ENCODE data around the gene NSMCE1. TPM values are rescaled to one million over a fixed set of nuclear protein-coding genes. Genes with fewer than 3 reads are reported as not detected.

The NSMCE1 gene, protein sequence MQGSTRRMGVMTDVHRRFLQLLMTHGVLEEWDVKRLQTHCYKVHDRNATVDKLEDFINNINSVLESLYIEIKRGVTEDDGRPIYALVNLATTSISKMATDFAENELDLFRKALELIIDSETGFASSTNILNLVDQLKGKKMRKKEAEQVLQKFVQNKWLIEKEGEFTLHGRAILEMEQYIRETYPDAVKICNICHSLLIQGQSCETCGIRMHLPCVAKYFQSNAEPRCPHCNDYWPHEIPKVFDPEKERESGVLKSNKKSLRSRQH
- polyA plus RNA-seq, result 78.1 TPM

DNA sequence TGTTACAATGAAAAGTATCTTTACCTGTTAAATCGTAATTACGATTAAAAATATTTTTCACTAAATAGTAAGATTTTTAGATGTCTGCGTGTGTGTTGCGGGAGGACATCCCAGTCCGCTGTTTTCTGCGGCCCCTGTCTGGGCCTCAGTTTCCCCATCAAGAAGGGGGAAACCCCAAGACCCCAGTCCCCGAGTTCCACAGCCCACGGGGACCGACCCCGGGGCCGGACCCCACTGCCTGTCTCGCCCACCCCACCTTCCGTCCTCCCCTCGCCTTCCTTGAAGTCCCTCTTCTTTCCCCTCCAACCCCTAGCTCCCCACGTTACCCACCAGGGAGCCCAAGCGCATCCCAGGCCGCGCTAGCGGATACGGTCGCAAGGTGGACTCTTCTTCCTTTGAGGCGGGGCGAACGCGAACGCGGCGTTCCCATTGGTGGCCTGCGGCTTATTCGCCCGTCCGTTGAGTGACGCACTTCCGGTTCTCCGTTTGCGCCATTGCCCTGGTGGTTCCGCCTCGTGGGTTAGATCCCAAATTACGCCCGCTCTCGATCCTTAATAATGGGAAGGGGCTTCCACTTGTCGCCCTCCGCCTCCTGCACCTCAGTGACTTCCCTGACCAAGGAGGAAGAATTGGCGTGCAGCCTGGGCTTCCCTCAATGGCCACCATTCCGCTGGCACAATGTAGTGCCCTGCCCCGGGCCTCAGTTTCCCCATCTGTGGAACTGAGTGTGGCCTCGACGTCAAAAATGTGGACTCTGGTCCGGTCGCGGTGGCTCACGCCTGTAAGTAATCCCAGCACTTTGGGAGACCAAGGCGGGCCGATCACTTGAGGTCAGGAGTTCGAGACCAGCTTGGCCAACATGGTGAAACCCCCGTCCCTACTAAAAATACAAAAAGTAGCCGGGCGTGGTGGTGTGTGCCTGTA, at the start of gene NSMCE1:
Gene NSMCE1 (minus strand): TSS at position 397 of the 924 bp plus-strand sequence. CDS start 11,202 bp downstream, outside the sequence.
- Mint-ChIP-seq H3K4me3 (peak within 1 kb of the TSS; percentile 85 to 100 (median 97)), H3K9me3 (peaks cover 0 to 2% (median 0%) of the 10 kb centered on the region in 3 donors), H3K27me3 (peaks cover 3% of the 10 kb centered on the region), H3K27ac (peak within 1 kb of the TSS; percentile 43 to 98 (median 95)), H3K36me3 (peaks cover 3% of the 10 kb centered on the region), H3K4me1 (peaks cover 22 to 29% (median 23%) of the 10 kb centered on the region in 3 donors)

DNA sequence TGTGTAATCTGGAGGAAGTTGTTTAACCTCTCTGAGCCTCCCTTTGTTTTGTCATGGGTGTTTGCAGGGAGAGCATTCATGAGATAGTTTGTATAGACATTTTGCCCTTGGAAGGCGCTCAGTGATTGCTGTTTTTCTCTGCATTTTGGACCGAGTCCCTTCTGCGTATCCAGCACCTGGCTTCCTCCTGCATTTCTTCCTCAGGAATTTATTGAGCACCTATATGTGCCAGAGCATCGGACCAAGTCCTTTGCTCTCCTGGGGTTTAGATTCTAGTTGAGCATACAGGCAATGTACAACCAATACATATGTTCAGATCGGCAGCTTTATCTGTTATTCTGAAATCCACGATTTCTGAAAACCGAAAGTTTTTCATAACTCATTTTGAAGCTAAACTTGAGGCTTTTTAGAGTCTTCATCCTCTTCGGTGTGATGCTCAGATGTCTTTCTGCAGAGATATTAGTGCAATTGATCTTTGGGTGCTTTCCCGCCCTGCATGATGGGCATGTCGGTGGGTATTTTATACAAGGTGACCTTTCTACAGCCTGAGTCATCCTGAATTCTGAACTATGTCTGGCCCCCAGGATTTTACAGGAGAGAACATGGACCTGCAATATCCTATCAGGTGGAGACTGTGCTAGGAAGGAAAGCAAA, 49.3 kb upstream of the NSMCE1 start:
- Mint-ChIP-seq H3K27me3 (peaks cover 2% of the 10 kb centered on the region), H3K36me3 (no peaks in the 10 kb centered on the region), H3K4me1 (peaks cover 34 to 53% (median 48%) of the 10 kb centered on the region in 3 donors), H3K4me3 (peak overlapping the region; percentile 67 to 96 (median 82)), H3K27ac (peak overlapping the region in 2 of 3 donors; percentile 7 to 85), H3K9me3 (no peaks in the 10 kb centered on the region)

DNA sequence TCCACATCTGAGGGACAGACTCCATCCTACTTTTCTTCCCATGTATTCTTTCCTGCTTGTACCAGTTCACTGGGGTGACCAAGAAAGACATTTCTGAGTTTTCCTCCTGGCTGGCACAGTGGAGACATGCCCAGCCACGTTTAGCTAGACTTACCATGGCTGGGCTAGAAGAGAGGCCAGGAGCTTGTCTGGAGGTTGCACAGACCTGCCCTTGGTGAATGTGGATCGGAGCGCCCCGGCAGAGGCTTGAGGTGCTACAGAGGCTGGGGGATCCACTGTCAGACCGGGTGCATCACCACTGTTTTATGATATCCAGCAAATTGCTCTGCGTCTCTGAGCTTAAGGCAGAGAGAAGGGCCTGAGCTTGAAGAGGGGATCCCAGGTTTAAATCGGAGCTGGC, 48.7 kb upstream of the NSMCE1 start:
- Mint-ChIP-seq H3K27me3 (peaks cover 2% of the 10 kb centered on the region), H3K27ac (peak overlapping the region in 2 of 3 donors; percentile 39 to 85), H3K36me3 (no peaks in the 10 kb centered on the region), H3K4me3 (peak overlapping the region; percentile 67 to 96 (median 82)), H3K4me1 (peaks cover 34 to 54% (median 48%) of the 10 kb centered on the region in 3 donors), H3K9me3 (no peaks in the 10 kb centered on the region)

DNA sequence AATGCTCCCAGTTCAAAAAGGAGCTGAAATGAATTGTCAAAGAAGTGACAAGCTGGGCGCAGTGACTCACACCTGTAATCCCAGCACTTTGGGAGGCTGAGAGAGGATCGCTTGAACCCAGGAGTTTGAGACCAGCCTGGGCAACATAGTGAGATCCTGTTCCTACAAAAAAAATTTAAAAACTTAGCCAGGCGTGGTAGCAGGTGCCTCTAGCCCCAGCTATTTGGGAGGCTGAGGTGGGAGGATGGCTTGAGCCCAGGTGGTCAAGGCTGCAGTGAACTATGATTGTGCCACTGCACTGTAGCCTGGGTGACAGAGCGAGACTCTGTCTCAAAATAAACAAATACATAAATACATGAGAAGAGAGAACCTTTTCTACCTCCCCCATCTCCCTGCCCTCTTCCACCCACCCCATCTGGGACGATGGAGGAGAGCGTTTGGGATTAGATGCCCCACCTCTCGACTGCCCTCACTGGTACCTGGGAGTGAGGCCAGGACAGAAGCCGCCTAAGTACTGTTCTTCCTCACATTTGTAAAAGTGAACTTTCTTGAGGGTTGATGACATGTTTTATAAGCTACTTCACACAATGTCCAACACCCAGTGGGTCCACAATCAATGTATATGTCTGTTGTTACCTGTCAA, 47.6 kb upstream of the NSMCE1 start:
- H3K9me3 Mint-ChIP-seq, result no peaks in the 10 kb centered on the region
- no peaks in the 10 kb centered on the region for H3K36me3 Mint-ChIP-seq
- H3K4me3 Mint-ChIP-seq, result peak overlapping the region; percentile 91 to 97 (median 96)
- peak overlapping the region in 1 of 3 donors; percentile 82 for H3K27ac Mint-ChIP-seq
- peaks cover 6% of the 10 kb centered on the region for H3K27me3 Mint-ChIP-seq
- H3K4me1 Mint-ChIP-seq, result peaks cover 32 to 50% (median 48%) of the 10 kb centered on the region in 3 donors

DNA sequence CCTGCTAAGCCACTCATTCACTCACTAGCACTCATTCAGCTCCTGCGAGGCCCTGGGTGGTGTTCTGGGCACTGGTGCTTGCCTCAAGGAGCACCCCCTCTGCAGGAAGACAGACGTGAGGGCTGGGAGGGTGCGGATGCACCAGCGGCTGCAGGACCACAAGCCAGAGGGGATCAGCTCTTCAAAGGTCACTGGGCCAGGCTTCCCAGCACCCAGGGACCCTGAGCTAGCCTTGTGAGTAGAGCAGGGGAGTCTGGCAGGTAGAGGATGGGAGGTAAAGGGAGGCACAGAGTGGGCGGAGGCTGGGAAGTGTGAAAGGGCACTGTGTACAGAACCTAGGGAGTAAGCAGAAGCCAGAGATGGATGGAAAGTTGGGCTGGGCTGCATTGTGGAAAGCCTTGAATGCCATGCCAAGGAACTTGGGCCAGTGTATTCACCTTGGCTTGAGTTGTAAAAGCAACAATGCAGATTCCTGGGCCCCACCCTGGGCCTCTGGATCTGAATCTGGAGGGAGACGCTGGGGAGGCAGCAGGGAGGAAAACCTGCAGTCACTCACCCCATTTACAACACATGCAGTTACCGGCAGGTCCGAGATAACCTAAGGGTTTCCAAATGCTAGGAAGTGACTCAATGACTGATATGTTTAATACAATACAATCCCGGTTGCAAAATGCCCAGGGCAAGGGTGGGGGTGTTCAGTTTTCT, 46.9 kb upstream of the NSMCE1 start:
- Mint-ChIP-seq H3K36me3 (no peaks in the 10 kb centered on the region), H3K27ac (peak overlapping the region; percentile 3 to 96 (median 82)), H3K4me3 (peak overlapping the region; percentile 91 to 97 (median 96)), H3K9me3 (no peaks in the 10 kb centered on the region), H3K27me3 (peaks cover 6% of the 10 kb centered on the region), H3K4me1 (peaks cover 30 to 48% (median 48%) of the 10 kb centered on the region in 3 donors)

DNA sequence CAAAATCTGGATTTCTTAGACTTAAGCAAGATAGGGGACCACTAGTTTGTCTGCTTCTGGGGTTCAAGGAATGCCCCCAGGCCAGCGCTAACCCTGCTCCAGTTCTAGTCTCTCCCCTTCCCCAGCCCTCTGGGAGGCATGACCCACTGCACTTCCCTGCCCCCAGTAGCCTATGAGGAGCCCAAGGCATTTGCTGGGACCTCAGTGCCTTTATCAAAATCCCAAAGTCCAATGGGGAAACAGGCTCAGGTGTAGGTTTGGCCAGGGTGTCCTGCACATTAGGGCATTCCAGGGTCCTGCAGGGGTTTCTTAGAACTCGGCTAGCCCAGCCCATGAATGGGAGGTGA, 46.4 kb upstream of the NSMCE1 start:
- H3K4me1 Mint-ChIP-seq, result peaks cover 30 to 48% (median 46%) of the 10 kb centered on the region in 3 donors

DNA sequence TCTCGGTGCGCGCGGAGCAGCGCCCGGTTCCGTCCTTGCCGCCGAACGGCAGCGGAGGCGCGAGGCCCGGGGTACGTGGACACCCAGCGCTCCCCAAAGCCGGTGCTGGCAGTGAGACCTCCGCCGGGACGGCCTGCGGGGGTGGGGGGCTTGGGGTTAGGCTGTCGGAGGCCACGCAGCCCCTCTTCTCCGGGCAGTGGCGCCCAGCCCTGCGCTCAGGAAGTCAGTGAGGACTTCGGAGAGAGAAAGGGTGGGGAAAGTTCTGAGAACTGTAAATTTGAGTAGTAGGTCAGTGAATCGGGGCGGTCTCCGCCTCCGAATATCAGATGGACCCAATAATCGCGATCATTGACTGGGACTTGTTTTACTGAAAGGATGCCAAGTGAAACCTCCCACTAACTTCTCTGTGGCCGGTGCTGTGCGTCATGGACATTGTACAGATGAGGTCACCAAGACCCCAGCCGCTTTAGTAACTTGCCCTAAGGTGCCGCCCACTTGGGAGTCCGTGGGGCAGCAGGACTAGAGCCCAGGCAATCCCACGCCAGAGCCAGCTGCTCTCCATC, 45.7 kb upstream of the NSMCE1 start:
- peak overlapping the region; percentile 85 to 96 (median 94) for H3K27ac Mint-ChIP-seq
- peaks cover 6% of the 10 kb centered on the region for H3K27me3 Mint-ChIP-seq
- no peaks in the 10 kb centered on the region for H3K9me3 Mint-ChIP-seq
- H3K36me3 Mint-ChIP-seq, result no peaks in the 10 kb centered on the region
- peak overlapping the region; percentile 91 to 97 (median 96) for H3K4me3 Mint-ChIP-seq
- peaks cover 28 to 48% (median 46%) of the 10 kb centered on the region in 3 donors for H3K4me1 Mint-ChIP-seq

More for the DNA sequence above, 46.4 kb upstream of the NSMCE1 start:
- peak overlapping the region; percentile 91 to 97 (median 96) for H3K4me3 Mint-ChIP-seq
- H3K9me3 Mint-ChIP-seq, result no peaks in the 10 kb centered on the region
- peak overlapping the region; percentile 3 to 96 (median 82) for H3K27ac Mint-ChIP-seq
- H3K27me3 Mint-ChIP-seq, result peaks cover 6% of the 10 kb centered on the region
- H3K36me3 Mint-ChIP-seq, result no peaks in the 10 kb centered on the region

DNA sequence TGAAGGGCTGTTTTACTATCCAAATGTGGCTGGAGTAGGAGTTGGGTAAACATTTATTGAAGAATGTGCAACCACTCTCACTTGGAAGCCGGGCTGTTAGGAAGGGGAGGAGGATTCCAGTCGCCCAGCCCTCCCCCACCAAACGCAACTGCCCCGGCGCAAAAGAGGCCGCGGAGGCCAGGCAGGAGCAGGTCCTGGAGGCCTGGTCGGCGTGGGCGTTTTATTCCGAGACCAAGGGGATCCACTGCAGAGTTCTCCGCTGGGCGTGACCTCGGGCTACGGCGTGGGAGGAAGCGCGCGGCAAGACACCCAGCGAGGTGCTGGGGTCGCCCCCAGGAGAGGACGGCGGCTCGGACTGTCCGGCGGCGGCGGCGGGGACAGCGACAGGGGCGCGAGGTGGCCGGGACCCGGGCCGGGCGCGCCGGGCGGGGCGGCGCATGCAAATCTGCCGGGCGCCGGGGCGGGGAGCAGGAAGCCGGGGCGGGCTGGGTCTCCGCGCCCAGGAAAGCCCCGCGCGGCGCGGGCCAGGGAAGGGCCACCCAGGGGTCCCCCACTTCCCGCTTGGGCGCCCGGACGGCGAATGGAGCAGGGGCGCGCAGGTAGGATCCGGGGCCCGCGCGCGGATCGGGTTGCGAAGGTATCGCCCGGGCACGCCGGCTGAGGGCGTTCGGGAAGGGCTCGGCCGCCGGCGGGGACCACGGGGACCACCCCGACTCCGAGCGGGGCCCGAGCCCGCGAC, 45.0 kb upstream of the NSMCE1 start, which contains the start of gene IL4R:
Gene IL4R (plus strand): TSS at position 553 of the 739 bp plus-strand sequence. CDS start 26,230 bp downstream, outside the sequence.
- Mint-ChIP-seq H3K9me3 (no peaks in the 10 kb centered on the region), H3K27me3 (peaks cover 5% of the 10 kb centered on the region), H3K4me1 (peaks cover 24 to 44% (median 39%) of the 10 kb centered on the region in 3 donors), H3K27ac (peak within 1 kb of the TSS; percentile 85 to 96 (median 95)), H3K4me3 (peak within 1 kb of the TSS; percentile 91 to 97 (median 96)), H3K36me3 (no peaks in the 10 kb centered on the region)

DNA sequence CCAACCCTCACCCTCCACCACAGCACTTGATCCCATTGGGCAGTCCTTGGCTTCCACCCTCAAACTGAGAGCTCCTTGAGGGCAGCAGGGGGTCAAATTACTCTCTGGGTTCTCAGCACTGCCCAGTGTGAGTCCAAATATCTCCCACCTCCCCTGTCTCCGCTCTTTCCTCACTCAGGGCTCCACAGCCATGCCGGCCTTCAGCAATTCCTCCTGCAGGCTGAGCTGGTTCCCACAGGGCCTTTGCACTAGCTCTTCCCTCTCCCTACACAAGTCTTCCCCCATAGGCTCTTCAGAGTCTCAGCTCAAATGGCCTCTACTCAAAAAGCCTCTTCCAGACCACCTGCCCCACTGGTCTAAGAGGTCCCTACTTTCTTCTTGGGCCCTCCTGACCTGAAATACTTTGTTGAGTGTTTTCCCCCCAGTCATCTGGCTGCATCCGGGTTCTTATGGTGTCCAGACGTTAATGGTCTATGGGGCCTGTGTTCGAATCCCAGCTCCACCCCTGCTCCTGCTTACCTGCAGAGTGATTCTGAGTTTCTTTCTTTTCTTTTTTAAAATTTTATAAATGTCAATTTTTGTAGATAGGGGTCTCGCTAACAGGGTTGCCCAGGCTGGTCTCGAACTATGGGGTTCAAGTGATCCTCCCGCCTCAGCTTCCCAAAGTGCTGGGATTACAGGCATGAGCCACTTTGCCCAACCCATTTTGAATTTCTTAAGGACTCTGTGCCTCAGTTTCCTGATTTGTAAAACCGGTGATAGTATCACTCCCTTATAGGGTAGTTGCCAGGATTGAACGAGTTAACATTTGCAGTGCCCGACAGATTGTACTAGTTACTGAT, 44.2 kb upstream of the NSMCE1 start:
- H3K9me3 Mint-ChIP-seq, result peaks cover 0 to 2% (median 0%) of the 10 kb centered on the region in 3 donors
- H3K27me3 Mint-ChIP-seq, result peaks cover 5% of the 10 kb centered on the region
- no peaks in the 10 kb centered on the region for H3K36me3 Mint-ChIP-seq
- H3K4me3 Mint-ChIP-seq, result peak overlapping the region; percentile 82 to 94 (median 89)
- peaks cover 17 to 36% (median 31%) of the 10 kb centered on the region in 3 donors for H3K4me1 Mint-ChIP-seq
- H3K27ac Mint-ChIP-seq, result peak overlapping the region; percentile 83 to 95 (median 84)

DNA sequence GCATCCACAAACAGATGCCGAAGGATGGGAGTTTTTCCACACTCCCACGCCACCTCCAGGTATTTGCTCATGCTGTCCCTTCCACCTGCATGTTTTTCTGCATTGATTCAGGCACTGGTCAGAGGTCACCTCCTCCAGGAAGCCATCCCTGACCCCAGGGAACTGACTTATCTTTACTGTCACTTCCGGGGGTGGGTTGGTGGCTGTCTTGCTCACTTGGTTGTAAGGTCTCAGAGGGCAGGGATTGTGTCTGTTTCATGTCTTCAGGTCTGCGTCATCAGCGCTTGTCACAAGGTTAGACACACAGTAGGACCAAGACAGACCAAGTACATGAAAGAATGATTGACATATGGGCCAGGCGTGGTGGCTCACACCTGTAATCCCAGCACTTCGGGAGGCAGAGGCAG, 43.3 kb upstream of the NSMCE1 start:
- Mint-ChIP-seq H3K27ac (peak overlapping the region in 1 of 3 donors; percentile 45), H3K9me3 (peaks cover 0 to 2% (median 0%) of the 10 kb centered on the region in 3 donors), H3K36me3 (no peaks in the 10 kb centered on the region), H3K4me1 (peaks cover 11 to 27% (median 22%) of the 10 kb centered on the region in 3 donors), H3K4me3 (peak overlapping the region in 2 of 4 donors; percentile 44 to 92), H3K27me3 (peaks cover 5% of the 10 kb centered on the region)

DNA sequence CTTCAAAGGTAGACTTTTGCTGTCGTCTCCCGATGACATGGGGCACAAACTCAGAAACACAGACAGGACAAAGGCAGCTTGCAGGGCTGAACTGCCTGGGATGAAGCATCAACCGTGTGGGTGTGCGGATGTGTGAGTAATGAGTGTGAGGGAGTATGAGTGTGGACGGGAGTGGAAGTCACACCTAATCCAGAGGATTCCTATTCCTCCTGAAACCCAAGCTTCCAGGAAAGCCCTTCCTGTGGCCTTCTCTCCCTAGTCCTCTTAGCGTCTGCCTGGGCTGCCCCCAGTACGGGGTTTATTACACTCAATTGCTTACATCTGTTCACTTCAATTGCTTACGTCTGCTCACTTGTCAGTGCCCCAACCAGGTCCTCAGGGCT, 42.9 kb upstream of the NSMCE1 start:
- peaks cover 5% of the 10 kb centered on the region for H3K27me3 Mint-ChIP-seq
- peak overlapping the region in 1 of 4 donors; percentile 92 for H3K4me3 Mint-ChIP-seq
- no peaks in the 10 kb centered on the region for H3K36me3 Mint-ChIP-seq
- H3K27ac Mint-ChIP-seq, result peak overlapping the region in 2 of 3 donors; percentile 45 to 57
- H3K4me1 Mint-ChIP-seq, result peaks cover 9 to 23% (median 20%) of the 10 kb centered on the region in 3 donors
- H3K9me3 Mint-ChIP-seq, result peaks cover 0 to 2% (median 0%) of the 10 kb centered on the region in 3 donors

All from IgD-negative memory B cell (primary cell).